Measurements from ENCODE around the gene CKS1B.

Gene CKS1B

GRCh38 chr1:154956544-154956941 is 17.9 kb upstream of the CKS1B start:
- no peaks in the 10 kb centered on the region for H3K27me3 ChIP-seq (ENCODE audit: insufficient read depth, poor library complexity, severe bottlenecking)
- no peaks in the 10 kb centered on the region for H3K9me3 ChIP-seq (ENCODE audit: severe bottlenecking)
- no peak for DNase-seq (ENCODE audit: low spot score)
- peaks cover 8% of the 10 kb centered on the region for H3K36me3 ChIP-seq (ENCODE audit: low read depth)
- H3K27ac ChIP-seq (ENCODE audit: poor library complexity, severe bottlenecking) = peak overlapping the region; percentile 36
- H3K4me3 ChIP-seq (ENCODE audit: severe bottlenecking) = peak overlapping the region; percentile 33
- H3K4me1 ChIP-seq (ENCODE audit: insufficient read depth, poor library complexity, severe bottlenecking) = peaks cover 10% of the 10 kb centered on the region
- TF ChIP-seq CTCF (IDR thresholded peaks at IDR 0.05; ENCODE audit: poor library complexity, severe bottlenecking) = no peak
- ATAC-seq (ENCODE audit: low read depth) = no peak

GRCh38 chr1:154957091-154957657 is 17.3 kb upstream of the CKS1B start:
- TF ChIP-seq CTCF (IDR thresholded peaks at IDR 0.05; ENCODE audit: poor library complexity, severe bottlenecking) = no peak
- Histone ChIP-seq H3K9me3 (ENCODE audit: severe bottlenecking) (no peaks in the 10 kb centered on the region), H3K4me3 (ENCODE audit: severe bottlenecking) (no peak overlapping the region), H3K36me3 (ENCODE audit: low read depth) (peaks cover 8% of the 10 kb centered on the region), H3K27me3 (ENCODE audit: insufficient read depth, poor library complexity, severe bottlenecking) (no peaks in the 10 kb centered on the region), H3K4me1 (ENCODE audit: insufficient read depth, poor library complexity, severe bottlenecking) (peaks cover 10% of the 10 kb centered on the region), H3K27ac (ENCODE audit: poor library complexity, severe bottlenecking) (peak overlapping the region; percentile 36)
- DNase-seq (ENCODE audit: low spot score) = no peak
- no peak for ATAC-seq (ENCODE audit: low read depth)

- H3K9me3 ChIP-seq (ENCODE audit: severe bottlenecking) = no peaks in the 10 kb centered on the region
- H3K27ac ChIP-seq (ENCODE audit: poor library complexity, severe bottlenecking) = no peak overlapping the region
- H3K4me3 ChIP-seq (ENCODE audit: severe bottlenecking) = no peak overlapping the region
- ATAC-seq (ENCODE audit: low read depth) = no peak
- H3K27me3 ChIP-seq (ENCODE audit: insufficient read depth, poor library complexity, severe bottlenecking) = no peaks in the 10 kb centered on the region
- no peak for TF ChIP-seq CTCF (IDR thresholded peaks at IDR 0.05; ENCODE audit: poor library complexity, severe bottlenecking)
- DNase-seq (ENCODE audit: low spot score) = no peak
- peaks cover 16% of the 10 kb centered on the region for H3K36me3 ChIP-seq (ENCODE audit: low read depth)
- H3K4me1 ChIP-seq (ENCODE audit: insufficient read depth, poor library complexity, severe bottlenecking) = peaks cover 17% of the 10 kb centered on the region
Observed at GRCh38 chr1:154958036-154958435, 16.4 kb upstream of the CKS1B start.

- peaks cover 17% of the 10 kb centered on the region for H3K4me1 ChIP-seq (ENCODE audit: insufficient read depth, poor library complexity, severe bottlenecking)
- H3K27ac ChIP-seq (ENCODE audit: poor library complexity, severe bottlenecking) = no peak overlapping the region
- no peaks in the 10 kb centered on the region for H3K27me3 ChIP-seq (ENCODE audit: insufficient read depth, poor library complexity, severe bottlenecking)
- ATAC-seq (ENCODE audit: low read depth) = no peak
- DNase-seq (ENCODE audit: low spot score) = no peak
- no peaks in the 10 kb centered on the region for H3K9me3 ChIP-seq (ENCODE audit: severe bottlenecking)
- H3K36me3 ChIP-seq (ENCODE audit: low read depth) = peaks cover 24% of the 10 kb centered on the region
- H3K4me3 ChIP-seq (ENCODE audit: severe bottlenecking) = no peak overlapping the region
- no peak for TF ChIP-seq CTCF (IDR thresholded peaks at IDR 0.05; ENCODE audit: poor library complexity, severe bottlenecking)
Observed at GRCh38 chr1:154958681-154959425, 15.6 kb upstream of the CKS1B start.

GRCh38 chr1:154959426-154959780 is 15.1 kb upstream of the CKS1B start:
- no peak for TF ChIP-seq CTCF (IDR thresholded peaks at IDR 0.05; ENCODE audit: poor library complexity, severe bottlenecking)
- Histone ChIP-seq H3K9me3 (ENCODE audit: severe bottlenecking) (no peaks in the 10 kb centered on the region), H3K27ac (ENCODE audit: poor library complexity, severe bottlenecking) (no peak overlapping the region), H3K27me3 (ENCODE audit: insufficient read depth, poor library complexity, severe bottlenecking) (no peaks in the 10 kb centered on the region), H3K4me1 (ENCODE audit: insufficient read depth, poor library complexity, severe bottlenecking) (peaks cover 17% of the 10 kb centered on the region), H3K4me3 (ENCODE audit: severe bottlenecking) (no peak overlapping the region), H3K36me3 (ENCODE audit: low read depth) (peaks cover 30% of the 10 kb centered on the region)
- DNase-seq (ENCODE audit: low spot score) = no peak
- ATAC-seq (ENCODE audit: low read depth) = no peak

Data from RWPE2 (cell line).